ENCODE results near the gene HMGA1.

- TF ChIP-seq CTCF (conservative IDR thresholded peaks at IDR 0.05; ENCODE audit: low read length) (no peak), EZH2phosphoT487 (IDR thresholded peaks at IDR 0.05; ENCODE audit: borderline replicate concordance) (no peak)
Measured at GRCh38 chr6:34242252-34243130, 5.8 kb downstream of the HMGA1 start.

Data from Loucy (cell line).